Anterior cingulate cortex (tissue), 58 donors: ENCODE measurements around the gene FAM210A.
"Not testable (repeated sequence)": the region's sequence is repeated elsewhere in the genome, so short reads cannot be mapped to it uniquely, and the experiment has no call there.

Experiments used
- DNase-seq, 58 donors: peaks; one replicate each; lab custom pipeline; 2025; lab: John Stamatoyannopoulos, UW

Gene FAM210A

GRCh38 chr18:13726232-13726971 lies at the start of gene FAM210A, which contains the start of gene RNMT:
TSS of gene FAM210A (minus strand) at chr18:13726558. CDS start at chr18:13682077, 44,481 bp downstream.
TSS of gene RNMT (plus strand) at chr18:13726673. CDS start at chr18:13731518, 4,845 bp downstream.
- DNase-seq, result peak; percentile 74 to 98 (median 95)

- no peak for DNase-seq
Measured at GRCh38 chr18:13775058-13775457, 48.7 kb upstream of the FAM210A start.

- no peak for DNase-seq
Measured at GRCh38 chr18:13762690-13763439, 36.5 kb upstream of the FAM210A start.

- no peak for DNase-seq
Measured at GRCh38 chr18:13760047-13760446, 33.7 kb upstream of the FAM210A start.

GRCh38 chr18:13758622-13759021 lies 32.3 kb upstream of the FAM210A start:
- DNase-seq, result no peak

GRCh38 chr18:13756671-13757070 lies 30.3 kb upstream of the FAM210A start:
- DNase-seq, result no peak

- no peak for DNase-seq
Measured at GRCh38 chr18:13756261-13756660, 29.9 kb upstream of the FAM210A start.

- not testable (repeated sequence) for DNase-seq
Measured at GRCh38 chr18:13751599-13751998, 25.2 kb upstream of the FAM210A start.

GRCh38 chr18:13746633-13747032 lies 20.3 kb upstream of the FAM210A start:
- no peak for DNase-seq

- no peak for DNase-seq
Measured at GRCh38 chr18:13745696-13746095, 19.3 kb upstream of the FAM210A start.

- no peak for DNase-seq
Measured at GRCh38 chr18:13735681-13736080, 9.3 kb upstream of the FAM210A start.

GRCh38 chr18:13730481-13730880 lies 4.1 kb upstream of the FAM210A start:
- DNase-seq, result no peak

- peak in 24 of 58 donors; percentile 32 to 70 (median 52) for DNase-seq
Measured at GRCh38 chr18:13726972-13727331, 594 bp upstream of the FAM210A start.

- peak in 8 of 58 donors; percentile 1 to 52 (median 17) for DNase-seq
Measured at GRCh38 chr18:13725566-13726231, 659 bp downstream of the FAM210A start.

- no peak for DNase-seq
Measured at GRCh38 chr18:13720847-13721246, 5.5 kb downstream of the FAM210A start.

GRCh38 chr18:13720123-13720522 lies 6.2 kb downstream of the FAM210A start:
- DNase-seq, result no peak

- DNase-seq, result no peak
Measured at GRCh38 chr18:13716916-13717315, 9.4 kb downstream of the FAM210A start.

- DNase-seq, result no peak
Measured at GRCh38 chr18:13715330-13715729, 11.0 kb downstream of the FAM210A start.

GRCh38 chr18:13713455-13714055 lies 12.8 kb downstream of the FAM210A start:
- DNase-seq, result no peak

- no peak for DNase-seq
Measured at GRCh38 chr18:13712400-13713131, 13.8 kb downstream of the FAM210A start.
